Stimulated activated CD4-positive, alpha-beta T cell treated with anti-CD3 and anti-CD28 coated beads, TNF-alpha, amount 100 ng/mL, for 24 hours (primary cell): ENCODE measurements around the gene RADIL.
A peak's percentile ranks its signal among the peaks of the same experiment; 100 is the strongest.

ENCODE experiments used
- DNase-seq, 3 experiments: peaks; one replicate each; pipeline ENCODE4 v3.0.0-alpha.2; 2020; ENCODE audit warnings: low read depth in 3 of 3

RADIL gene

DNA sequence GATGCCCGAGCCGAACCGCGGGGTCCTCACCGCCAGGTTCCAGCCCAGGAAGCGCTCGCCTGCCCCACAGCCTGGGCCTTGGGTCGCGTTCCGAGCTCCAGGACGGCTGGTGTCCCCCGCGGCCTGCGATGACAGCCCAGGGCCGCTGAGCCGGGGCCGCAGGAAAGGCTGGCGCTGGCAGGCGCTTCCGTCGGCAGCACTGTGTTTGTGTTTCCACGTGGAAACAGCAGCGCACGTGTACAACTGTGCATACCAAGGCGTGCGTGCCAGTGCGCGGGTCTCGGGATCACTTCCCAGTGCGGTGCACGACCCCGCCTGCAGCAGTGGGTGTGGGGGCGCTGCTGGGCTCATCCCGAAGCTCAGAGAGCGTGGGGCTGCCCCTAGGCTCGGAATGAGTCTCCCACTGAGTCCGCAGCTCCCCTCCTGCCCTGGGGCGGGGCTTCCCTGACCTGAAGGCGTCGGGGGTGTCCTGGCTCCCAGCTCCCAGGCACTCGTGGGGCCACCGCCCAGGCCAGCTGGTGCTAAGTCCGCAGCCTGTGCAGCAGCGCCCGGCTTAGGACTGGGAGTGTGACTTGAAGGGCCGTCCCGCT is 90.9 kb downstream of the RADIL start:
- peak in 1 of 3 experiments; percentile 14 for DNase-seq

GRCh38 chr7:4791738-4792536 is 91.6 kb downstream of the RADIL start:
- DNase-seq: peak; percentile 65 to 76 (median 71)

GRCh38 chr7:4791101-4791737 is 92.3 kb downstream of the RADIL start:
- no peak for DNase-seq

GRCh38 chr7:4790516-4790991 is 93.0 kb downstream of the RADIL start:
- no peak for DNase-seq

DNA sequence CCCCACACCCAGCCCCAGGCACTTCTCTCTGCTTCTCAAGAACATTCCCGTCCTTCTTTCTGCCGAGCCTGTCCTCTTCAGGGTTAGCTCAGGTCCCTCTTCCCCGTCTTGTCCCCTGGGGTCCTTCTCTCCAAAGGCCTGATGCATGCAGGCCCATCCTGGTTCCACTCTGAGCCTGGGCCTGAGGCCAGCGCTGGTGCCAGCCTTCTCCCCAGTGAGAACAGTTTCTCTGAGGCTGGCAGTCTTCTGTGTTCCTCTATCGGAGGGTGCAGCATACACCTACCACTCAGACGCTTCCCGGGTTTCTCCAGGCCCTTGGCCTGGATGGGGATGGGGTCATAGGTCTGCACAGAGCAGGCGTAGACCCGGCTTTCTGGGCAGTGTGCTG is 93.4 kb downstream of the RADIL start:
- no peak for DNase-seq

DNA sequence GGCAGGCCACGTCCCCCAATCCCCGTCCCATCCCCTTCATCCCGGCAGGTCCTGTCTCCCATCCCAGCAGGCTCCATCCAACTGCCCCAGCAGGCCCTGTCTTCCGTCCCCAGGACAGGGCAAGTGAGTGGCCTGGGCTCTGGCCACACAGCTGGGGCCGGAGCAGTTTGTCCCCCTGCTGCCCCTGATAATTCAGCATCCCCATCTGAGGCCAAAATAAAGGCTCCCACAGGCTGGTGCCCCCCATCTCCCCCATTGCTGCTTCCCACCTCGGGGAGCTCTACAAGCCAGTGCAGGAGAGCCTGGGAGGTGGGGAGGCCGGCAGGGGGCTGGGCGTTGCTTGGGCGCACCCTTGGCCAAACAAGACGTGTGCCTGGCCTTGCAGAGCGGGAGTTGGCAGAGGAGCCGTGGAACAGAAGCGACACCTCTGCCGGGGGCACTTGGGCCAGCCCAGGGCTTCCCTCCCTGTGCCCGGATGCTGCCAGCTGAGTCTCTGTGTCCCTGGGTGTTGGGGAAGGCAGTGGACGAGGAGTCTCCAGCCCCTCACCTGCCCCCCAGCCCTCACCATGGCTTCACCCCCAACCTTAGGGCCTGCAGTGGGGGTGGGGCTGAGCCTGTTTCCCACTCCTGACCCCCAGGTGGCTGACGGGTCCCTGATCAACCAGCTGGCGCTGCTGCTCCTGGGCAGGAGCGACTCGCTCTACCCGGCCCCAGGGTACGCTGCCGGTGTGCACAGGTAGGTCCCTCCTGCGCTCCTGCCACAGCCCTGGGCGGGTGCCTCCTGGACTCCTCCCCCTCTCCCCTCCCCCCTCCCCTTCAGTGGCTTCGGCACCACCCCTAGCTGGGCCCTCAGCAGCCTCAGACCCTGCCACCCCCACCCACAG is 94.1 kb downstream of the RADIL start:
- no peak for DNase-seq

DNA sequence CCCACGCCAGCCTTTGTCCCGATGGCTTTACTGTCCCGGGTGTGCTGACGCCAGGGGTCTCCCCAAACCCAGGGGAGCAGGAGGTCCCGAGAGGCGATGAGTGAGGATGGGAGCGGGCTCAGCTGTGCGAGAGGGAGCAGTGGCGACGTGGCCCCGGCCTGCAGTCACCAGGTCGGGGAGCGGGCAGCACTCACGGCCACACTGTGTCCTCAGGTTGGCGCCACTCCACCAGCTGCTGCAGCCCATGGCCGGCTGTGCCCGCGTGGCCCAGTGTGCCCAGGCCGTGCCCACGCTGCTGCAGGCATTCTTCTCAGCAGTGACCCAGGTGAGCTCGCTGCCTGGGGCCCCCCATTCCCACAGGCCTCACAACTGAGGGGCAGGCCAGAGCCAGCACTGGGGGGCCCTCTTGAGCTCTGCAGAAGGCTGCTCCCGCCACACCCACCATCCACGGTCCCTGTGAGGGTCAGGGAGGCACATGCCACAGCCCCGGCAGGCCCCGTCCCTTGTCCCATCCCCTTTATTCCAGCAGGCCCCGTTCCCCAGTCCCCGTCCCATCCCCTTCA is 94.8 kb downstream of the RADIL start:
- no peak for DNase-seq

DNA sequence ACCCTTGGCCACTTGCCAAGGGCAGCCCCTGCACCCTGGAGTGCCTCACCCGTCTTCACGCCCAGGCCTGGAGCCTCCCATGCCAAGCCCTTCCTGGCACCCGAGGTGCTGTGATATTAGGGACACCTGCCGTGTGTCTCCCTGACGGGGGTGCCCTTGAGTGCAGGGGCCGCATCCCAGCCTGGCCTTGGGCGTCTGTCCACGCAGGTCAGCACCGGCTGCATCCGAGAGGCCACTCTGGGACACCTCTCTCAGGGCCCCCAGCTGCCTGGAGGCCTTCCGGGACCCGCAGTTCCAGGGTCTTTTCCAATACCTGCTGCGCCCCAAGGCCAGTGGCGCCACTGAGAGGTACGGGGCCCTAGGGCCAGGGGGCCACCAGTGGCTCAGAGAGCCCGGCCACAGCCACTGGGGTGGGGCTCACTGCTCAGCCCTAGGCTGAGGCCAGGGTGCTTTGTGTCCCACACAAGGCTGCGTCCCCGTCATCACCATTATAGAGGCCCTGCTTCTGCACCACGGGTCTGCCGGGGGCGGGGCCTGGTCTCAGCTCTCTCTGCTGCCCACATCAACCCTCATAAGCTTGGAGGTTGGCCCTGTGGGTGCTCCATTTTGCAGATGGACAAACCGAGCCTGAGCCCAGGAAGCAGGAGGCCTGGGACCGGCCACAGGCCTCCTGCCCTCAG is 95.4 kb downstream of the RADIL start:
- no peak for DNase-seq

- no peak for DNase-seq
These were observed 96.0 kb downstream of the RADIL start for GRCh38 chr7:4787541-4787940.

GRCh38 chr7:4786015-4786414 is 97.5 kb downstream of the RADIL start:
- DNase-seq: no peak

DNA sequence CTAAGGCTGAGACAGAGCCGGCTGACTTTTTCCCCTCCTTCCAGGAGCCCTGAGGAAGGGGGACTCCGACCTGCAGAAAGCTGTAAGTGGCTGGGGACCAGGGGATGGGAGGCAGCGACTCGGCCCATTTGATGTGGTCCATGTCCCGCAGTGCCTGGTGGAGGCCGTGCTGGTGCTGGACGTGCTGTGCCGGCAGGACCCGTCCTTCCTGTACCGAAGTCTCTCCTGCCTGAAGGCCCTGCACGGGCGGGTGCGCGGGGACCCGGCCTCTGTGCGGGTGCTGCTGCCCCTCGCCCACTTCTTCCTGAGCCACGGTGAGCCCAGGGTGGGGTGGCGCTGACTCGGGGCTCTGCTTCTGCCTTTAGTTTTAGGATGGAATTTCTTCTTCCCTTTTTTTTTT is 98.1 kb downstream of the RADIL start:
- DNase-seq: no peak

- no peak for DNase-seq
These were observed 98.7 kb downstream of the RADIL start for GRCh38 chr7:4784799-4785198.

- DNase-seq: no peak
These were observed 99.7 kb downstream of the RADIL start for GRCh38 chr7:4783762-4784351.

DNA sequence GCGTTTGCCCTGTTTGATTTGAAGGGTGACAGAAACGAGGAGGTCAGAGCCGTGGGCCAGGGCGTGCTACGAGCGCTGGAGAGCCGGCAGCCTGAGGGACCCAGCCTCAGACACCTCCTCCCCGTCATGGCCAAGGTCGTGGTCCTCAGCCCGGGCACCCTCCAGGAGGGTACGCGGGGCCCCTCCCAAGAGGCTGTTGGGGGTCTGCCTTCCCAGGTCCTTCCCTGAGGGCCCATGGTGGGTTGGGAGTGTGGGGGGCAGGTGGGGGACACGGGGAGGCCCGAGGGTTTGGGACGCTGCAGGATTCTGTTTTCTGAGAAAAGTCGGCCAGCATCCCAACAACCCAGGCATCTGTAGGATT is 100.2 kb downstream of the RADIL start:
- DNase-seq: no peak

DNA sequence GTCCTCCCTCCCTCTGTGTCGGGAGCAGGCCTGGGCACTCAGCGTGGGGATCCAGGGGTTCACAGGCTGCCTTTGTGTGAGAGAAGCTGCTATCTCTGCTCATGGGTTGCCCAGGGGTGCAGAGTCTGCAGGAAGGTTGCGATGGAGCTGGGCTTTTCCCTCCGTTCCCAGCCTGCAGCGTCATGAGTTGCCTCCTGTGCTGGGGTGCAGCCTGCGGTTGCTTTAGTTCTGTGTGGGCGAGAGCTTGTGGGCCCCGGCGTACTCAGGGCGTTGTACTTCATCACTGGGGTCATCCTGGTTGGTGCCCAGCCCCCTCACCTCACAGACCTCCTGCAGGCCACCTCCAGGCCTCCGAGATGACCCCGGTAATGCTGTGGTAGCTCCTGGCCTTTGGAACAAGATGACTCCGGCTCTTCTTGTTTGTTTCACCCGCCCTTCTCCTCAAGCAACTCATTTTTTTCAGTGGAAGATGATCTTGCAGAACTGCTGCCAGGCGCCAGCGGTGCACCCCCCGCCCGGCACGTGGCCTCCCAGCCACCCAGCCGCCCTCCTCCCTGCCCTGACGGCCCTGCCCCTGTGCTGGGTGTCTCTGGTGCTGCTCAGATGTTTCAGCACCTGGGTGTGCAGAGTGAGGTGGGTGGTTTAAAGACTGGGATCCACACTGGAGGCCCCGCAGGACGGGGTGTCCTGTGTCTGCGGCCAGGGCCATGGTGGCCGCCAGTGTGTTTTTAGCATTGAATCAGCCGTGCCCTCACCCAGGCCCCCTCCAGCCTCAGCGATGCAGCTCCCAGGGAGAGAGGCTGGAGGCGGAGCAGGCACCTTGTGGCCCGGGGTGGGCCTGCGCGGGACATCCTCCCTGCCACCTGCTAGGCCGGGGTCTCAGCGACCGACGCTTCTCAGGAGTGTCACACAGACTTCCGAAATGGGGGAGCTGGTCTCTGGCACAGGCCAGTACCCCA is 100.9 kb downstream of the RADIL start:
- no peak for DNase-seq

GRCh38 chr7:4781366-4782069 is 102.0 kb downstream of the RADIL start:
- DNase-seq: no peak

GRCh38 chr7:4779118-4779517 is 104.4 kb downstream of the RADIL start:
- no peak for DNase-seq

DNA sequence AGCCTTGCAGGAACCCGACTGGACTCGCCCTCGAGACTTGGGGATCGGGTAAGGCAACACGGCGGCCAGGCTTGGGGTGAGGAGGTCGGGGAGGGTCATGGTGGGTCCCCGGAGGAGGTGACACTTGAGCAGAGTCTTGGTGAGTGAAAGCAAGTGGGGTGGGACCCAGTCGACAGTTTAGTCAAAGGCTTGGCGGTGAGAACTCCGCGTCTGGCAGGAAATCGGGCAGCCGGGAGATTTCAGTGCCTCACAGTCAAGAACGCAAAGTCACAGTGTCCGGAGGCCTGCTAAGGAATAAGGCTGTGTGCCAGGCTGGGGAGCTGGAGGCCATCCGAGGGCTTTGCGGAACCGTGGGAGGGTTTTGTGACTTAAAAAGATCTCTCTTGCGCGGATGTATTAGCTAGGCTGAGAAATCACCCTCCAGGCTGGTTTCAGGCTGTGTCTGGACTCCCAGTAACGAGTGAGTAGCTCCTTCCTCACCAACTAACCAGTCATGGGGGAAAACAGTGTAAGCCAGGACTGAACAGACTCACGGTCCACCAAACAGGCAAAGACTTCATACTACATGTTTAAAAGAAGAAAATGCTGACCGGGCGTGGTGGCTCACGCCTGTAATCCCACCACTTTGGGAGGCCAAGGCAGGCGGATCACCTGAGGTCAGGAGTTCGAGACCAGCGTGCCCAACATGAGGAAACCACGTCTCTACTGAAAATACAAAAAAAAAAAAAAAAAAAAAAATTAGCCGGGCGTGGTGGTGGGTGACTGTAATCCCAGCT is 107.5 kb downstream of the RADIL start:
- peak in 2 of 3 experiments; percentile 23 to 27 for DNase-seq
